Vagina (tissue), 2 donors: Measurements from ENCODE around the gene LARP4.

Experiments used
- POLR2A ChIP-seq, 2 donors: fragments of 450-650 bp; IDR thresholded peaks; one replicate each; pipeline ENCODE4 v1.6.1; 2017; ENCODE audit warnings: antibody characterized with exemption in 2 of 2, mild to moderate bottlenecking in 2 of 2, moderate library complexity in 2 of 2
- POLR2AphosphoS5 ChIP-seq, 2 donors: sonication (generic); formaldehyde crosslinking; IDR thresholded peaks; one replicate each; pipeline ENCODE4 v1.9.0; 2017; ENCODE audit warnings: antibody characterized with exemption in 2 of 2, mild to moderate bottlenecking in 2 of 2, low read depth in 1 of 2; ENCODE audit not compliant: insufficient read depth in 1 of 2
- TF ChIP-seq, protein P1 (sequence below), 3 experiments: fragments of 450-650 bp in 2 of 3; fragments of 200-600 bp in 1 of 3; sonication (generic) in 1 of 3; IDR thresholded peaks; one replicate each; pipeline ENCODE4 v1.5.1; 2017 to 2019; ENCODE audit warnings: antibody characterized with exemption in 3 of 3, mild to moderate bottlenecking in 2 of 3, moderate library complexity in 2 of 3

- TF ChIP-seq POLR2A (IDR thresholded peaks at IDR 0.05) (no peak), POLR2AphosphoS5 (IDR thresholded peaks at IDR 0.05; ENCODE audit: insufficient read depth in 1 of 2, low read depth in 1 of 2) (no peak)
- TF ChIP-seq, protein P1, sequence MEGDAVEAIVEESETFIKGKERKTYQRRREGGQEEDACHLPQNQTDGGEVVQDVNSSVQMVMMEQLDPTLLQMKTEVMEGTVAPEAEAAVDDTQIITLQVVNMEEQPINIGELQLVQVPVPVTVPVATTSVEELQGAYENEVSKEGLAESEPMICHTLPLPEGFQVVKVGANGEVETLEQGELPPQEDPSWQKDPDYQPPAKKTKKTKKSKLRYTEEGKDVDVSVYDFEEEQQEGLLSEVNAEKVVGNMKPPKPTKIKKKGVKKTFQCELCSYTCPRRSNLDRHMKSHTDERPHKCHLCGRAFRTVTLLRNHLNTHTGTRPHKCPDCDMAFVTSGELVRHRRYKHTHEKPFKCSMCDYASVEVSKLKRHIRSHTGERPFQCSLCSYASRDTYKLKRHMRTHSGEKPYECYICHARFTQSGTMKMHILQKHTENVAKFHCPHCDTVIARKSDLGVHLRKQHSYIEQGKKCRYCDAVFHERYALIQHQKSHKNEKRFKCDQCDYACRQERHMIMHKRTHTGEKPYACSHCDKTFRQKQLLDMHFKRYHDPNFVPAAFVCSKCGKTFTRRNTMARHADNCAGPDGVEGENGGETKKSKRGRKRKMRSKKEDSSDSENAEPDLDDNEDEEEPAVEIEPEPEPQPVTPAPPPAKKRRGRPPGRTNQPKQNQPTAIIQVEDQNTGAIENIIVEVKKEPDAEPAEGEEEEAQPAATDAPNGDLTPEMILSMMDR (IDR thresholded peaks at IDR 0.05): no peak
Measured at GRCh38 chr12:50515587-50515986, 114.9 kb downstream of the LARP4 start.
